ENCODE data around the gene ZDHHC3.

DNA sequence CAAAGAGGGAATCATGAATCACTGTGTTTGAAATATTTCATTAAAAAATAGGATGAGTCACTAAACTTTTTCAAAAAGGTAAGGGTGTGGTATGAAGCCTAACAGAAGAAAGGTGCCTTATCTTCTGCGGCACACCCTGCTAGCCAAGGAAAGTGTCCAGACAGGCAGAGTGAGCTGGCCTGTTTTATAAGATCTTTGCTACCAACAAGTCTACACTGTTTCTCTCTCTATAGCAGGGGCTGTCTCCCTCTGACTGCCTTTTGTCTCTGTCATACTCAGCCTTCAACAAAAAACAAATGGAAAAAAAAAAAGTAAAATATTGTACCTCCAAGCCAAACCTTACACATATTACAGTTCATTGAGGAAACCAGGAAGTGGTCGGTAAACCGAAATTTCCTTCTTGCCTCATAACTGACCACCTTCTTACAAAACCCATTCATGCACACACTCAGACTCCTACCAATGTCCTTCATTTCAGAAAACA is 9.1 kb downstream of the ZDHHC3 start:
- TF ChIP-seq EZH2phosphoT487 (IDR thresholded peaks at IDR 0.05; ENCODE audit: low read length): no peak
- TF ChIP-seq, protein P1, sequence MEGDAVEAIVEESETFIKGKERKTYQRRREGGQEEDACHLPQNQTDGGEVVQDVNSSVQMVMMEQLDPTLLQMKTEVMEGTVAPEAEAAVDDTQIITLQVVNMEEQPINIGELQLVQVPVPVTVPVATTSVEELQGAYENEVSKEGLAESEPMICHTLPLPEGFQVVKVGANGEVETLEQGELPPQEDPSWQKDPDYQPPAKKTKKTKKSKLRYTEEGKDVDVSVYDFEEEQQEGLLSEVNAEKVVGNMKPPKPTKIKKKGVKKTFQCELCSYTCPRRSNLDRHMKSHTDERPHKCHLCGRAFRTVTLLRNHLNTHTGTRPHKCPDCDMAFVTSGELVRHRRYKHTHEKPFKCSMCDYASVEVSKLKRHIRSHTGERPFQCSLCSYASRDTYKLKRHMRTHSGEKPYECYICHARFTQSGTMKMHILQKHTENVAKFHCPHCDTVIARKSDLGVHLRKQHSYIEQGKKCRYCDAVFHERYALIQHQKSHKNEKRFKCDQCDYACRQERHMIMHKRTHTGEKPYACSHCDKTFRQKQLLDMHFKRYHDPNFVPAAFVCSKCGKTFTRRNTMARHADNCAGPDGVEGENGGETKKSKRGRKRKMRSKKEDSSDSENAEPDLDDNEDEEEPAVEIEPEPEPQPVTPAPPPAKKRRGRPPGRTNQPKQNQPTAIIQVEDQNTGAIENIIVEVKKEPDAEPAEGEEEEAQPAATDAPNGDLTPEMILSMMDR (IDR thresholded peaks at IDR 0.05; ENCODE audit: low read length): no peak
